NCI-H2227 treated with DMSO at 0.1 percent for 48 hours (cell line): Measurements from ENCODE around the gene SHMT2.
A peak's percentile ranks its signal among the peaks of the same experiment; 100 is the strongest.

Experiments used
- DNase-seq: peaks from one replicate; lab custom pipeline; 2025; lab: John Stamatoyannopoulos, UW

SHMT2 gene

DNA sequence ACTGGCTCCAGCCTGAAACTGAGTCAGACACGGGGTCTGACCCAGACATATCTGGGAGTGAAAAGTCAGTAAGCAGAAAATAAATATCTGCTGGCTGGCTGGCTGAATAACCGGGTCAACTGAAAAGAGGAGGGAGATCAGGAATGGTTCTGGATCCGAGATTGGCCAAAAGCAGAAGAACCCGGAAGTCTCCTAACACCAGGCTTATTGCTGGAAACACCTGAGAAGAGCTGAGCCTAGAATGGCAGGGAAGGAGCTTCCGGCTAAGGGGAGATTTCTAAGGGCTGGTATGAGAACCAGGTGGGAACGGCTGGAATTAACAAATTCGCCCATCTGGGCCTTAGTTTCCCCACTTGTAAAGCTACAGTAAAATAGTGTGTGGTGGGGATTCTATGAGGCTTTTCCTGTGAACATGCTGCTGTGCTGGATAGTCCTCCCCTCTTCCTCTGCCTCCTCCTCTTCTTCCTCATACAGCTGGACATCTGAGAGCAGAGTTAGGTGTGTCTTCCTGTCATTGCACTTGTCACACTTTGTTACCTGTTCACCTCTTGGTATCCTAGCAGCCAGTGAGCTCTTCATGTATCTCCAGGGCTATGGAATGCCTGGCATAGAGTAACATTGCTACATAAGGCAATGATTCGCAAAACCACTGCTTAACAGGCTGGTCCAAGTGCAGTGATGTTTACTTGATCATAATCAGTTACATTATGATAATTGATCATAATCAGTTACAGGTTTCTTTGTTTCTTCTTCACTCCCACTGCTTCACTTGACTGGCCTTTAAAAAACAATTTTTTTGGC, 2.0 kb upstream of the SHMT2 start:
- DNase-seq = no peak

DNA sequence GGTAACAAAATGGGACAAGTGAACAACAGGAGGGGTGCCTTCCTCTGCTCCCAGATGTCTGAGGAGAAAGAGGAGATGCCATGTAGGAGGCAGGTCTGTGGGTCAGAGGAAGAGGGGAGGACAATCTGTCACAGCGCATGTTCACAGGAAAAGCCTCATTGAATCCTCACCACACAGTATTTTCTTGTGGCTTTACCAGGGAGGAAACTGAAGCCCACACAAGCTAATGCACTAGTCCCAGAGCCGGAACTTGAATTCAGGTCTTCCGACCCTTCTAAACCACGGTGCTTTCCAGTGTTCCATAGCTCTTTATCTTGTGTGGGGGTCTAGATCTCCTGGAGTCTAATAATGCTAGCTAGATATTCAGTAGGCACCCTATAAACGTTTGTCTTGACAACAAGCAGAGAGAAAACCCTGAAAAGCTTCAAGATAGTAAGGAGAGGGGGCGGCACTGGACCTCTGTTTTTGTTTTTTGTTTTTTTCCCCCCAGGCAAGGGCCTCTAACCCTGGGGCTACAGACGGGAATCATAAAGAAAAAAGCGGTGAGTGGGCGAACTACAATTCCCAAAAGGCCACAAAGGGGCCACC, 371 bp upstream of the SHMT2 start:
- DNase-seq = no peak

DNA sequence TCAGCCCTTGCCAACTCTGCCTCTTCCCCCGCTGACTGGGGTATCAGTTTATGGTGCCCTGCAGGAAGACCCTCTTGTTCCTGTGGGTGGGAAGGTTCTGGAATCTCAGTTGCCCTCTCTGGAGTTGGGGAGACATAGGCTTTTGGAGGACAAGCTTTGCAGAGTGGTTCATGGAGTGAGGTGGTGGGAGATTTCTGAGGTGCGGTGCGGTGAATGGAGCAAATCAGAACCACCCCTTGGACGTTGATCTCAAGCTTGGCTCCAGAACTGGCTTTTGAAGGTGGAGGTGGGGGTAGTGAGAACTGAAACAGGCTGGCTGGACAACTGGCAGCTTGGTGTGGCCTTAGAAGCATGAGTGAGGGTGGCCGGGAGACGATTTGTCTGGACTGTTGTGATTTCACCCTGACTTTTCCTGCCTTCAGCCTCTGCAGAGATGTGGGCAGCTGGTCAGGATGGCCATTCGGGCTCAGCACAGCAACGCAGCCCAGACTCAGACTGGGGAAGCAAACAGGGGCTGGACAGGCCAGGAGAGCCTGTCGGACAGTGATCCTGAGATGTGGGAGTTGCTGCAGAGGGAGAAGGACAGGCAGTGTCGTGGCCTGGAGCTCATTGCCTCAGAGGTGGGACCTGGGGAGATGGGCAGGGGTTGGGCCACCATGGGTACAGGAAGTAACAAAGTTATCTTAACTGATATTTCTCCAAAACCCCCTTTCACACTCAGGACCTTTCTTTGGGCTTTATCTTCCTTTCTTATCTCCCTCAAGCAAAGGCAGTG, 1.1 kb downstream of the SHMT2 start:
- no peak for DNase-seq

DNA sequence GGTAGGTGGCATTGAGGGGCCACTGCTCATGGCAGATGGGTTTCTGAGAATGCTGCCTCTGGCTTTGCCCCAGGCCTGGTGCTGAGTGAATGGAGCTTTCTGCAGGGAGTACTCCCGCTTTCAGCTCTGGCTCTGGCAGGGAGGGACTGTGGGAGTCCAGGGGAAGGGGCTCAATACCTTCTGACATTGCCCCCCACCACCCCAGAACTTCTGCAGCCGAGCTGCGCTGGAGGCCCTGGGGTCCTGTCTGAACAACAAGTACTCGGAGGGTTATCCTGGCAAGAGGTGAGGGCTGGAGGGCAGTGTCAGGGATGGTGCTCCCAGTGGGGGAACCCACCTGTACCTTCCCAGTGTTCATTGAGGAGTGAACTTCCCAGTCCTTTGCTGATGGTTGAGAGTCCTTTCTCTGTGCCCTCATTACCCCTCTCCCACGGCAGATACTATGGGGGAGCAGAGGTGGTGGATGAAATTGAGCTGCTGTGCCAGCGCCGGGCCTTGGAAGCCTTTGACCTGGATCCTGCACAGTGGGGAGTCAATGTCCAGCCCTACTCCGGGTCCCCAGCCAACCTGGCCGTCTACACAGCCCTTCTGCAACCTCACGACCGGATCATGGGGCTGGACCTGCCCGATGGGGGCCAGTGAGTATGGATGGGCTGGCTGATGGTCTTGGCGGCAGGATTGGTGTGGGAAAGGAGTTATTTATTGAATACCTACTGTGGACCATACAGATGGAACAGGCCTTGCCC, 1.9 kb downstream of the SHMT2 start:
- DNase-seq = no peak

DNA sequence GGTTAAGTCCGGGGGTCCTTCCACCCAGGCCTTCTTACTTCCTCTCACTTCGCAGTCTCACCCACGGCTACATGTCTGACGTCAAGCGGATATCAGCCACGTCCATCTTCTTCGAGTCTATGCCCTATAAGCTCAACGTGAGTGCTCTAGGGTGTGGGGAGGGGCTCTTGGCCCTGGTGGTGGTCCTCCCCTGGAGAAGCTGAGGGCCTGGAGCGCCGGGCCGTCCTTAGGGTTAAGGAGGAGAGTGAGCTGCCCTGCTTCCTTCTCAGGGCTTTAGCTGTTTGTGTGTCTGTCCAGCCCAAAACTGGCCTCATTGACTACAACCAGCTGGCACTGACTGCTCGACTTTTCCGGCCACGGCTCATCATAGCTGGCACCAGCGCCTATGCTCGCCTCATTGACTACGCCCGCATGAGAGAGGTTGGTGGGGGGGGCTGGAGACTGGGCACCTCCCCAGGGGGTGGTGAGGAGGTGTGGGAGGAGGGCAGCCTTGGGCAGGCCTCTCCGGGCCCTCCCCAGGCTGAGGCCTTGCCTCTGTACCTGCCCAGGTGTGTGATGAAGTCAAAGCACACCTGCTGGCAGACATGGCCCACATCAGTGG, 2.7 kb downstream of the SHMT2 start:
- no peak for DNase-seq

DNA sequence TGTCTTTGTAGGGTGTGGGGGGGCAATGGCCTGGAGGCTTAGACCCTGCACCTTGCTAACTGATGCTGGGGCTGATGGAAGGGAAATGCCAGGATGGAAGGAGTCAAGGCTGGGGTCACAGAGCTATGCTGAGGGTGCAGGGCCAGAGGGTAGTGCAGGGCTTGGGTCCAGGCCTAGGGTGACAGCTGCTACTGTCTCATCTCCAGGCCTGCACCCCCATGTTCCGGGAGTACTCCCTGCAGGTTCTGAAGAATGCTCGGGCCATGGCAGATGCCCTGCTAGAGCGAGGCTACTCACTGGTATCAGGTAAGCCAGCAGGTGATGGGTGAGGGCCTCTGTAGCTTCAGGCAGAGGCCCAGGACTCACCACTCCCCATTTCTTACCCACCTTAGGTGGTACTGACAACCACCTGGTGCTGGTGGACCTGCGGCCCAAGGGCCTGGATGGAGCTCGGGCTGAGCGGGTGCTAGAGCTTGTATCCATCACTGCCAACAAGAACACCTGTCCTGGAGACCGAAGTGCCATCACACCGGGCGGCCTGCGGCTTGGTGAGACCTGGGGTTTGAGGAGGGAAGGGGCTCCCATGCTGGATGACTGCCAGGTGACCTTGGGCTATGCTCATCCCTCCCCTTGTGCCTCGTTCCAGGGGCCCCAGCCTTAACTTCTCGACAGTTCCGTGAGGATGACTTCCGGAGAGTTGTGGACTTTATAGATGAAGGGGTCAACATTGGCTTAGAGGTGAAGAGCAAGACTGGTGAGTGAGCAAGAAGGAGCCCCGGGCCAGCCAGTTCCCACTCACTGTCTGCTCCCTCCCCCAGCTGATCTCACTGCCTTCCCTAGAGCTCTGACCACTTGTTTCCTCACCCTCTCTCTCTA, 4.1 kb downstream of the SHMT2 start:
- no peak for DNase-seq

DNA sequence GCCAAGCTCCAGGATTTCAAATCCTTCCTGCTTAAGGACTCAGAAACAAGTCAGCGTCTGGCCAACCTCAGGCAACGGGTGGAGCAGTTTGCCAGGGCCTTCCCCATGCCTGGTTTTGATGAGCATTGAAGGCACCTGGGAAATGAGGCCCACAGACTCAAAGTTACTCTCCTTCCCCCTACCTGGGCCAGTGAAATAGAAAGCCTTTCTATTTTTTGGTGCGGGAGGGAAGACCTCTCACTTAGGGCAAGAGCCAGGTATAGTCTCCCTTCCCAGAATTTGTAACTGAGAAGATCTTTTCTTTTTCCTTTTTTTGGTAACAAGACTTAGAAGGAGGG, 4.7 kb downstream of the SHMT2 start:
- DNase-seq = no peak

DNA sequence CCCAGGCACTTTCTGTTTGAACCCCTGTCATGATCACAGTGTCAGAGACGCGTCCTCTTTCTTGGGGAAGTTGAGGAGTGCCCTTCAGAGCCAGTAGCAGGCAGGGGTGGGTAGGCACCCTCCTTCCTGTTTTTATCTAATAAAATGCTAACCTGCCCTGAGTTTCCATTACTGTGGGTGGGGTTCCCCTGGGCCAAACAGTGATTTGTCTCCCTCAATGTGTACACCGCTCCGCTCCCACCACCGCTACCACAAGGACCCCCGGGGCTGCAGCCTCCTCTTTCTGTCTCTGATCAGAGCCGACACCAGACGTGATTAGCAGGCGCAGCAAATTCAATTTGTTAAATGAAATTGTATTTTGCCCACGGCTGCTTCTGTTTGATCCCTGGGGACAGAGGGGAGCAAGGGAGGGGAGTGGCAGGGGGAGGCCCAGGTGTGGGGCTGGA, 5.1 kb downstream of the SHMT2 start:
- no peak for DNase-seq

DNA sequence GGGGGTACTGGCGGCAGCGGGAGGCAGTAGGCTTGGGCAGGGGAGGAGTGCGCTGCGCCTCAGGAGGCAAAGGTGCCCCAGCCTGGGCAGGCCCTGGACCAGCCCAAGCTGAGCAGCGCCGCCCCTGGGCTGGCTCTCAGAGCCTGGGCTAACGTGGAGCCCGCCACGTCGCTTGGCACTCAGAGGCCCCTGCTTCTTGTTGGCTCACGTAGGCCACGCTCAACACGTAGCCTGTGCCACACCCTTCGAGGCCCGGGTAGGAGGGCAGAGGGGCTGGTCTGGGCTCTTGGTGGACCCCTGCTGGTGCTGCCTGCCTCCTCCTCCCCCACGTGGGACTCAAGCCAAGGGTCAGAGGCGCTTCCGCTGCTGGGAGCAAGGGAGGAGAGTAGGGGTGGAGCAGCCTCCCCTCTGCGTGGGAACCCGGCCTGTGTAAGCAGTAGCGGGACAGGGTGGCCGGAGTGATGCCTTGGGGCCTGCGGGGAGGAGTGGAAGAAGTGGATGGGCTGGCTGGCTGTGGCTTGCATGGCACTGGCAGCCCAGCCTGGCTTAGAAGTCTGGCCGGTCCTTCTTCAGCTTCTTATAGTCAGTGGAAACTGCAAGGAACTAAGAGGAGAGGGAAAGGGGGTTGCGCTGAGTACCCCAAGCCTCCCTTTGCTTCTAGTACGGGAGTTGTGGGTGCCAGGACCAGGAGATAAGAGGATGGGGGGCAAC, 5.7 kb downstream of the SHMT2 start:
- no peak for DNase-seq

DNA sequence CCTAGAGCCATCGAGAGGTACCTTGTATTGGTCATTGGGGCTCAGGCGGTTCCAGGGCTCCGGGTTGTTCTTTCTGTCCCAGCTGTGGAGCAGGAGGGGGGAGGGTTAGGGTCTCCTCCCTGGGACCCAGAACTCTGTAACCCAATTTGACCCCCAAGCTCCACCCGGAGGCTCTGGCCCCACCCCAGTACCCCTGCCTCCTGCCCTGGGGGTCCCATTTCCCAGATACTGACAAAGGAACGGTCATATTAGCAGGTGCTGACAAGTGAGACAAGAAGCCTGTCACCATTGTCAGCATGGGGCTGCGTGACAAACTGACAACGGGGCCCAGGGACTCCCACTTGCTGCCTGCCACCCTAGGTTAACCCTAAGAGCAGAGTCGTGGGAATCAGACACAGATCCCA, 6.2 kb downstream of the SHMT2 start:
- no peak for DNase-seq

DNA sequence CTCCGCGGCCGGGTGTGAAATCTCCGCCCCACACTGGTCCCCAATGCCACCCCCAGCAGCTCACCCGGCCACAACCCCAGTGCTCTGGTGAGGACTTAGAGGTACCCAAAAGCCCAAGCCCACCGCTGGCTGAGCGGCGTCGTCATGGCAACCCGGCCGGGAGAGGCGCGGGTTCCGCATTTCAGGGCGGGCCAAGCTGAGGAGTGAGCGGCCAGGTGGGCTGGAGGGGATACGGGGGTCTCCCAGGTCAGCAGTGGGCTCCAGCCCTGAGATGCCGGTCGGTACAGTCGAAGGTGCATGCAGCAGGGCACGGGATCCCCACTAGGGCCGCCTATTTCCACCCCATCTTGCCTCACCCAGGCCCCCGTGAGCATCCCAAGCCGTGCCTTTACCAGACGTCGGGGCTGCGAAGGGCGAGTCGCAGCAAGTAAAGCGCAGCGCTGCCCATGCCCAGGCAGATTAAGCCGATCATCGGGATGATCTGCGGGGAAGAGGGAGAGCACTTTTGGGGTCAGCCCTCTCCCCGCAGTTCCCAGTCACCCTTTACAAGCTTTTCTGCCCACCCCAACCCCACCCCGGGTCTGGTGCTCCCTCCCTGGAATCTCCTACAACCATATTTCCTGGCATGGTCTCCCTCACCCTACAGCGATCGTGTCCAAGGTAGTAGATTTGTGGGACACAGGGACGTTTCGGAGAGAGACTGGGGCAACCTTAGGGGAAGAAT, 6.9 kb downstream of the SHMT2 start:
- no peak for DNase-seq

DNA sequence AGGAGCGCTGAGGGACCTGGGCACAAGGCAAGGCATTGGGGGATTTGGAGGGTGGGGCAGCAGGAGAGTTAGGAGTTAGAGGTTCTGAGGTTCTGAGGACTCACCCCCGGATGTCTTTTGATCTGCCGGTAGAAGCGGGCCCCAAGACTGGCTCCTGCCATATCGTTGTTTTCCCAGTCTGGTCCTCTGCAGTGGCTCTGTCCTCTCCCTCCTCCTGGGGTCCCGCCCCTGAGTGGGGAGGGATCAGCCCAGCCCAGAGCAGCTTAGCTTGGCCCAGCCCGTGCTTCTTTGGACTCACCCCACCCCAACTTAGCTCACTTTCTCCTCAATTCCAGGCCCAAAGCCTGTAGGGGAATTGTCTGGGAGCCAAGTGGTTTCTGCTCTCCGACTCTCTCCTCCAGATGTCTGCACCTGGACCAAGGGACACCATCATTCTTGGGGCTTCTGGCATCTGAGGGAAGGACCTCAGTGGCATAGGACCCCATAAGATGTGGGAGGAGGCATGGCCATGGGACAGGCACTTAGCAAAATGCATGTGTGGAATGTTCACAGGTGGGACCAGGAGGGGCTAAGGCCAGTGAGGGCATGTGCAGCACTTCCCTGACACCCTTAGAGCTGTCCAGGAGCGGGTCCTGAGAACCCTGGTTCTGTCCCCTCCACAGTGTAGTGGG, 7.5 kb downstream of the SHMT2 start:
- no peak for DNase-seq

DNA sequence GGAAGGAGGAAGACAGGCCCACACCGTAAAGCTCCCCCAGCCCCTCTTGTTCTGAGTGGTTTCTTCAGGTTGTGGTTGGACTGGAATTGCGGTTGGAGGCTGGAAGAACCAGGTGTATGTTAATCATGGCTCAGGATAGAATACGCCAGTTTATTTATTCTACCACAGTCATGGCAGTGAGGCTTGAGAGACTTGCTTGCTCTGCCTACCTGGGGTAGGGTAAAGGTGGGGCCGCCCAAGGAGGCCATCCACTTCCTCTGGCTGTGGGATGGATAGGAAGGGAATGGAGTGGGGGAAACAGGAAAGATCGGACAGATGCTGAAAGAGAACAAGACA, 8.1 kb downstream of the SHMT2 start:
- DNase-seq = no peak

DNA sequence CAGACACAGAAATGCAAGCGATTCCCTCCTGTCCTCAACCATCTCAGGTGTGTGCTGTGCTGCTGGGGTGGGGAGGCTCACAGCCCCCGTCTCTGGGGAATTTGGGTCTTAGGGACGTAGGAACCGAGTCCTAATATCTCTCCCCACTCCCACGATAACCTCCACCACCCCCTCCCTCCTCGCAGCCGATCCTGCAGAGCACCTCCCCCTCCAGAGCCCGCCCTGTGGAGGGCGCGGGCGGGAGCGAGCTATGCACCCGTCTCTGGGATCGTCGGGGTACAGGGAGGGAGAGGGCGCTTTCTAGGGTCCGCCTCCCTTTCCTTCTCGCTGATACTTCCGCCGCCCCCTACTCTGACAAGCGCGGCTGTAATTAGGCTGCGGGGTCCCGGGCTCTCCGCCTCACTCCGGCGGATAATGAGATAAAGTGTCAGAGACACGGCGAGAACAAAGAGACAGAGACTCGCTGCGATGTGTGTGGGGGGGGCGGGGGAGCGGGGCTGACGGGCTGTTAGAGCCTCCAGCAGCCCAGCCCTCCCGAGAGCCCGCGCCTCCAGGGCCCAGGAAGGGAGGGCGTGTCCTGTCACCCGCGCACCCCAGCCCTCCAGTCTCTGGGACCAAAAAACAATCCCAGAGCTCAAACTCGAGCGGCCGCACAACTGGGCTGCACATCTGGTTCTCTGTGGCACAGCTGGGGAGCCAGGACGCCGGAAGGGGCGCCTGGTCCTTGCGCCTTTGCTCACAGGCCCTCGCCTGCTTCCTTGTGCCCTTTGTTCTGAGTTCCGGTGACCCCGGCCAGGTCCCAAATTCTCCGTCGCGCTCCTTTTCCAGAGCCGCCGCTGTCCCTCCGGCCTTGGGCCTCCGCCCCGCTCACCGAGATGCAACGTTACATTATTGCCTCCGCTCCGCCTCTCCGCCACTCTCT, 8.7 kb downstream of the SHMT2 start:
- no peak for DNase-seq

DNA sequence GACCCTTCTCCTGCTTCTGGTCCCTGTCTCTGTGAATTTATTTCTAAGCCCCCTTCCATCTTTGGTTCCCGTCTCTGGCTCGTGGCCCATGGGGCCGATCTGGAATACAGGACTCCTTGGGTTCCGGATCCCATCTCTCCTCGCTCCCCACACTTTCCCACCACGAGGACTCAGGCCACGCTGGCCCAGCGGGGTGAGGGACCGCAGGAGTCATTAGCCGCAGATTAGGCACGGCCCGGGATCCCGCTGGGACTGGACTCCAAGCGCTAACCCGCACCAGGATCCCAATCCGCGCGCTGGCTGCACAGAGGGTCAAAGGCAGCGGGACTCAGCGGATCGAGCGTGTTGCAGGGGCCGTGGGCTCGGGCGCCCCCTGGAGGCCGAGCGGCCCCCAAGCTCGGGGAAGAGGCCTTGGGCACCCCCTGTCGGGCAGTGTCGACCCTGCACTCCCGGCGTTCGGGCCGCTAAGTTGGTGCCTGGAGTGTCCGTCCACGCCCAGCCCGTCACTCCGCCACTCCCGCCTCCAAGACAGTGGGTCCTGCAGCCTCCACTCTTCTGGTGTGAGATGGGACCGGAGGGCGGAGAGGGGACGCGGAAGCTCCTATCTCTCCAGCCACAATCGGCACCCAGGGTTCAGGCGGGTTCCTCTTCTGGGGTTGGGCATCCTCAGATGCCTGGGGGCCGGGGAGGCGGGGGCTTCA, 9.5 kb downstream of the SHMT2 start:
- DNase-seq = peak; percentile 54

DNA sequence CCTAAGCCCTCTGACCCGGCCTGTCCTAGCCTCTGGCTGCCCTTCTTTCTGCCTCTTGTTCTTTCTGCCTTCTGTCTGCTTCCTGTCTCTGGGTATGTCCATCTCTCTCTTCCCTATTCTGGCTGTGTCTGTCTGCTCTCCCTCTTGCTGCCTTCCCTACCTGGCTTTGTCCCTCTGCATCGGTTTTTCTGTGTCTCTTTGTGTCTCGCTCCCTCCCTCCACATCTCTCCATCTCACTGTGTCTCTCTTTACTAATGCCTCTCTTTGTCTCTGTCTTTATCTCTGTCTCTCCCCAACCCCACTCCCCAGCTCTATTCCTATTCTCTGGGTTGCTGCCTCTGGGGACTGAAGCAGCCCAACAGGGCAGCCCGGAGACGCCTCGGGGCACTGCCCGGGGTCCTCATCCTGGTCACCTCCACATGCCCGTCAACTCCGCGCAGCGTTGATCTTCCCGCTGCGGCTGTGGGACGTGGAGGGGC, 10.1 kb downstream of the SHMT2 start:
- no peak for DNase-seq
